Measurements from ENCODE around the gene MXRA7. TPM values are rescaled to one million over a fixed set of nuclear protein-coding genes. Genes with fewer than 3 reads are reported as not detected.

Gene MXRA7
- total and polyA plus RNA-seq, 4 donors, result 60.9 to 127 (median 83.2) TPM

DNA sequence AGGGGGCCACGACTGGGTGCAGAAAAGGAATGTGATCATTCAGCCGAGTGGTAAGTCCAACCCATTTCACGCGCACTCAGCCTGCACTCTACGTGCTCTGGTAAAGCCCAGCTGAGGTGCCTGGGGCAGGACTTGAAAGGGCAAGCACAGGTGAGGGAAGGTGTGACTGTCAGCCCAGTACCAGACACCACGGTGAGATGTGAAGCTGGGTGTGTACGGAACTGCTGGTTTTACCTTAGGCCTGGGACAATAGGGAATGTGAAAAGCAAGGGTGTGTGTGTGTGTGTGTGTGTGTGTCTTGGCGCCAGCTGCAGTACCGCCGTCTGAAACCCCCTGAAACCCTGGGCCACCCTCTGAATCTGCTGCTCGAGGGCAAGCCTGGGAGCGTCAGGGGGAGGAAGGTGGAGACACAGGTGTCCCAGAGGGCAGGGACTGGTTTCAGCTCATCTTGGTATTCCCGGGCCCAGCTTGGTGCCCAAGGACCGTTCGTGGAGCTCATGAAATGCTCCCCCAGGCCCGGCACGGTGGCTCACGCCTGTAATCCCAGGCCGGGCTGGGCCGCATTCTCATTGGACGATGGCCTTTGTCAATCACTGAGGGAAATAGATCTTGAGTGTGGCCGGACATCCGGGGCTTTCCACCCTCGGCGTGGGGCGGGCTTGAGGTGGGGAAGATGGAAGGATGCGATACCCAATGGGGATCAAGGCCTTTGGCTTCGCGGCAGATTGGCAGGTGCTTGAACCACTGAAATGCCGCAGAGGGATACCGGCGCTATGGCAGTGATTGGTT is 39.4 kb downstream of the MXRA7 start:
- peak overlapping the region; percentile 74 to 87 for H3K27ac ChIP-seq (ENCODE audit: low read depth in 1 of 2, low read length in 1 of 2)
- H3K9me3 ChIP-seq (ENCODE audit: control insufficient read depth in 4 of 4, insufficient read depth in 3 of 4, low read length in 3 of 4), result no peaks in the 10 kb centered on the region
- H3K4me1 ChIP-seq (ENCODE audit: control insufficient read depth in 5 of 5, insufficient read depth in 5 of 5, low read length in 5 of 5), result peaks cover 0 to 18% (median 8%) of the 10 kb centered on the region in 5 donors
- H3K4me3 ChIP-seq, result peak overlapping the region; percentile 15
- peak overlapping the region; percentile 17 to 95 for H3K9ac ChIP-seq (ENCODE audit: insufficient read depth in 1 of 2, low read length in 2 of 2)
- peaks cover 0 to 10% (median 0%) of the 10 kb centered on the region in 4 donors for H3K36me3 ChIP-seq (ENCODE audit: control insufficient read depth in 4 of 4, insufficient read depth in 4 of 4, low read length in 4 of 4)
- TF ChIP-seq, protein P1, sequence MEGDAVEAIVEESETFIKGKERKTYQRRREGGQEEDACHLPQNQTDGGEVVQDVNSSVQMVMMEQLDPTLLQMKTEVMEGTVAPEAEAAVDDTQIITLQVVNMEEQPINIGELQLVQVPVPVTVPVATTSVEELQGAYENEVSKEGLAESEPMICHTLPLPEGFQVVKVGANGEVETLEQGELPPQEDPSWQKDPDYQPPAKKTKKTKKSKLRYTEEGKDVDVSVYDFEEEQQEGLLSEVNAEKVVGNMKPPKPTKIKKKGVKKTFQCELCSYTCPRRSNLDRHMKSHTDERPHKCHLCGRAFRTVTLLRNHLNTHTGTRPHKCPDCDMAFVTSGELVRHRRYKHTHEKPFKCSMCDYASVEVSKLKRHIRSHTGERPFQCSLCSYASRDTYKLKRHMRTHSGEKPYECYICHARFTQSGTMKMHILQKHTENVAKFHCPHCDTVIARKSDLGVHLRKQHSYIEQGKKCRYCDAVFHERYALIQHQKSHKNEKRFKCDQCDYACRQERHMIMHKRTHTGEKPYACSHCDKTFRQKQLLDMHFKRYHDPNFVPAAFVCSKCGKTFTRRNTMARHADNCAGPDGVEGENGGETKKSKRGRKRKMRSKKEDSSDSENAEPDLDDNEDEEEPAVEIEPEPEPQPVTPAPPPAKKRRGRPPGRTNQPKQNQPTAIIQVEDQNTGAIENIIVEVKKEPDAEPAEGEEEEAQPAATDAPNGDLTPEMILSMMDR (IDR thresholded peaks at IDR 0.05; ENCODE audit: control extremely low read depth, extremely low read depth), result no peak
- WGBS, 2 donors, result 15 to 23% methylated on average over 32 of the region's 32 CpGs
- no peaks in the 10 kb centered on the region for H3K27me3 ChIP-seq (ENCODE audit: control insufficient read depth in 3 of 3, insufficient read depth in 3 of 3, low read length in 2 of 3)
- peak; percentile 100 for DNase-seq
- ATAC-seq (ENCODE audit: insufficient read depth, low FRiP score), result peak; percentile 98

DNA sequence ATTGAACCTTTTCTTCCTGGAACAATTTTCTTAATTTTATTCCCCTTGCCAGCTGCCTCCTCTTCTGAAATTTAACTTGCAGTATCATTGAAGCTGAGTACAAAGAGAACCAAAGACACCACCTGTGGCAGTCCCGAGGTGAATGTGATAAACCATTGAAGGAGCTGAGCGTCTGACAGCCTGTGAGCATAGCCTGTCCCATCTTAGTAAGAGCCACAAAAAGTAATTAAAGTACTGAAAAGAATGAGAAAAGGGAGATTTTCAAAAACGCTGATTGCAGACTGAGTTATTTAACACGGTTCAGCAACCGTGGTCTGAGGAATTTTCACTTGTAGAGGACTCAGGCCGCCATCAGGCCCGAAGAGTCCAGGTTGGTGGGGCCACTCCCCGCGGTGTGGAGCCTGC is 40.0 kb downstream of the MXRA7 start:
- DNase-seq, result peak in 1 of 3 donors; percentile 7
- Histone ChIP-seq H3K4me3 (no peak overlapping the region), H3K27ac (ENCODE audit: low read depth in 1 of 2, low read length in 1 of 2) (peak overlapping the region in 1 of 2 donors; percentile 87), H3K9me3 (ENCODE audit: control insufficient read depth in 4 of 4, insufficient read depth in 3 of 4, low read length in 3 of 4) (no peaks in the 10 kb centered on the region), H3K4me1 (ENCODE audit: control insufficient read depth in 5 of 5, insufficient read depth in 5 of 5, low read length in 5 of 5) (peaks cover 0 to 18% (median 8%) of the 10 kb centered on the region in 5 donors), H3K27me3 (ENCODE audit: control insufficient read depth in 3 of 3, insufficient read depth in 3 of 3, low read length in 2 of 3) (no peaks in the 10 kb centered on the region), H3K9ac (ENCODE audit: insufficient read depth in 1 of 2, low read length in 2 of 2) (peak overlapping the region in 1 of 2 donors; percentile 76), H3K36me3 (ENCODE audit: control insufficient read depth in 4 of 4, insufficient read depth in 4 of 4, low read length in 4 of 4) (peaks cover 0 to 5% (median 0%) of the 10 kb centered on the region in 4 donors)
- ATAC-seq (ENCODE audit: insufficient read depth, low FRiP score), result no peak
- TF ChIP-seq, protein P1 (IDR thresholded peaks at IDR 0.05; ENCODE audit: control extremely low read depth, extremely low read depth), result no peak
- 60 to 77% methylated on average over 9 of the region's 9 CpGs for WGBS, 2 donors

DNA sequence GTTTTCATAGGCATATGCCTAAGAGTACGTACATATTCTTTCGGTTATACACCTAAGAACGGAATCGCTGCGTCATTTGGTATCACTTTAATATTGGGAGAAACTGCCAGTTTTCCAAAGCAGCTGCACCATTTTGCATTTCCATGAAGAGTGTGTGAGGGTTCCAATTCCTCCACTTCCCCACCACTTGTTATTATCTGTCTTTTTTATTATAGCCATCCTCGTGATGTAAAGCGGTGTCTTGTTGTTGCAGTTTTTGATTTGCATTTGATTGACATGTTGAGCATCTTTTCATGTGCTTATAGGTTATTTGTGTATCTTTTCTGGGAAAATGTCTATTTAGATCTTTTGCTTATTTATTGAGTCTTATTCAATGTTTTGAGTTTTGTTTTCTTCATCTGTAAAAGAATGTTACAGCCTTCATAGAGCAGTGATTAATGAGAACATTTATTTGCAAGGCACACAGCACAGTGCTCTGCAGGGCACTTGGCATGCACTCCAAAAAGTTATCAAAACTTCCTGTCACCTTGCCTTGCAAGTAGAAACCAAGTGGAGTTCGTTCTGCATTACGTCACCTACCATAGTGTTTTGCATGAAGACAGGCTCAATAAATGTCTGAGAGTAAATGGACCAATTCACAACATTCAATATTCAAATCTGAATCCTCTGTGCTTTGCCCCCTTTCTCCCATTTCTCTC is 40.6 kb downstream of the MXRA7 start:
- Histone ChIP-seq H3K9me3 (ENCODE audit: control insufficient read depth in 4 of 4, insufficient read depth in 3 of 4, low read length in 3 of 4) (no peaks in the 10 kb centered on the region), H3K4me1 (ENCODE audit: control insufficient read depth in 5 of 5, insufficient read depth in 5 of 5, low read length in 5 of 5) (peaks cover 0 to 18% (median 8%) of the 10 kb centered on the region in 5 donors), H3K4me3 (no peak overlapping the region), H3K27me3 (ENCODE audit: control insufficient read depth in 3 of 3, insufficient read depth in 3 of 3, low read length in 2 of 3) (no peaks in the 10 kb centered on the region), H3K36me3 (ENCODE audit: control insufficient read depth in 4 of 4, insufficient read depth in 4 of 4, low read length in 4 of 4) (peaks cover 0 to 5% (median 0%) of the 10 kb centered on the region in 4 donors), H3K27ac (ENCODE audit: low read depth in 1 of 2, low read length in 1 of 2) (no peak overlapping the region), H3K9ac (ENCODE audit: insufficient read depth in 1 of 2, low read length in 2 of 2) (no peak overlapping the region)
- no peak for ATAC-seq (ENCODE audit: insufficient read depth, low FRiP score)
- TF ChIP-seq, protein P1 (IDR thresholded peaks at IDR 0.05; ENCODE audit: control extremely low read depth, extremely low read depth), result no peak
- 83 to 84% methylated on average over 9 of the region's 9 CpGs for WGBS, 2 donors
- DNase-seq, result peak in 2 of 3 donors; percentile 47 to 81
